GM21360 (cell line): ENCODE data around the gene RUNX1.

Source experiments
- ATAC-seq: cut with Tn5 transposase; IDR thresholded peaks from one replicate; pipeline ENCODE4 v1.9.1; 2021; ENCODE audit warnings: mild to moderate bottlenecking, moderate library complexity; ENCODE audit not compliant: unreplicated experiment

RUNX1 gene

GRCh38 chr21:35062016-35062415, 12.9 kb upstream of the RUNX1 start:
- no peak for ATAC-seq

- no peak for ATAC-seq
These were observed 10.6 kb upstream of the RUNX1 start for GRCh38 chr21:35059742-35060141.

- no peak for ATAC-seq
These were observed 9.0 kb upstream of the RUNX1 start for GRCh38 chr21:35058058-35058457.

GRCh38 chr21:35057428-35057827, 8.3 kb upstream of the RUNX1 start:
- no peak for ATAC-seq

GRCh38 chr21:35053356-35054096, 4.4 kb upstream of the RUNX1 start:
- no peak for ATAC-seq

- no peak for ATAC-seq
These were observed 3.7 kb upstream of the RUNX1 start for GRCh38 chr21:35052801-35053200.

- ATAC-seq, result no peak
These were observed 2.3 kb upstream of the RUNX1 start for GRCh38 chr21:35051287-35051818.

GRCh38 chr21:35050348-35051286, 1.5 kb upstream of the RUNX1 start:
- no peak for ATAC-seq

- no peak for ATAC-seq
These were observed 910 bp downstream of the RUNX1 start for GRCh38 chr21:35048183-35048601.

GRCh38 chr21:35046880-35047229, 2.2 kb downstream of the RUNX1 start:
- no peak for ATAC-seq

GRCh38 chr21:35046263-35046624, 2.9 kb downstream of the RUNX1 start:
- ATAC-seq, result no peak

GRCh38 chr21:35045542-35046262, 3.4 kb downstream of the RUNX1 start:
- ATAC-seq, result no peak

- ATAC-seq, result no peak
These were observed 4.1 kb downstream of the RUNX1 start for GRCh38 chr21:35044770-35045541.

- no peak for ATAC-seq
These were observed 5.0 kb downstream of the RUNX1 start for GRCh38 chr21:35044128-35044527.

- no peak for ATAC-seq
These were observed 5.6 kb downstream of the RUNX1 start for GRCh38 chr21:35043549-35043948.

GRCh38 chr21:35042836-35043235, 6.3 kb downstream of the RUNX1 start:
- ATAC-seq, result no peak

- ATAC-seq, result no peak
These were observed 7.2 kb downstream of the RUNX1 start for GRCh38 chr21:35041881-35042280.

GRCh38 chr21:35041122-35041521, 8.0 kb downstream of the RUNX1 start:
- no peak for ATAC-seq

GRCh38 chr21:35039595-35040289, 9.4 kb downstream of the RUNX1 start:
- no peak for ATAC-seq

- ATAC-seq, result no peak
These were observed 10.3 kb downstream of the RUNX1 start for GRCh38 chr21:35038772-35039319.
